H1 (cell line): ENCODE measurements around the gene NELFB. TPM values are rescaled to one million over a fixed set of nuclear protein-coding genes. Genes with fewer than 3 reads are reported as not detected.

Experiments
- CTCF ChIA-PET: fragments of 300-600 bp; sonication (Branson Sonifier 250); formaldehyde crosslinking; loops from one replicate; lab custom pipeline; 2021; ENCODE audit not compliant: partially characterized antibody; lab: Charles Lee
- POLR2A ChIA-PET: fragments of 300-600 bp; sonication (Branson Sonifier 250); formaldehyde crosslinking; loops from one replicate; lab custom pipeline; 2021; ENCODE audit warnings: inconsistent platforms; ENCODE audit not compliant: partially characterized antibody; lab: Charles Lee
- DNase-seq, 2 experiments: peaks; one replicate each; pipeline versions ENCODE4 v3.0.0 to v3.0.0-alpha.2; 2010 to 2022; ENCODE audit warnings: low spot score in 2 of 2, low read depth in 1 of 2, mixed read lengths in 1 of 2
- FAIRE-seq: peaks from 2 replicates; lab custom pipeline; 2011; peaks lifted over from hg19 to GRCh38; lab: Jason Lieb, UNC
- H2AFZ ChIP-seq: 2 replicates; pipeline ENCODE4 v1.8.1; 2012; ENCODE audit warnings: low read length, inconsistent platforms
- H2AK5ac ChIP-seq: 2 replicates; pipeline ENCODE4 v1.6.1; 2013; ENCODE audit warnings: low read depth, low read length
- H2BK120ac ChIP-seq: replicated peaks from 2 replicates; pipeline ENCODE3; 2013; ENCODE audit warnings: low read depth, low read length, inconsistent platforms
- H2BK12ac ChIP-seq: 2 replicates; pipeline ENCODE4 v1.6.1; 2013; ENCODE audit warnings: low read depth, low read length
- H2BK15ac ChIP-seq: 2 replicates; pipeline ENCODE4 v1.6.1; 2013; ENCODE audit warnings: low read length
- H2BK20ac ChIP-seq: 2 replicates; pipeline ENCODE4 v1.6.1; 2013; ENCODE audit warnings: low read length
- H2BK5ac ChIP-seq: 2 replicates; pipeline ENCODE4 v1.6.1; 2013; ENCODE audit warnings: low read depth, low read length
- H3K14ac ChIP-seq: 2 replicates; pipeline ENCODE4 v1.6.1; 2013; ENCODE audit warnings: inconsistent platforms; ENCODE audit not compliant: insufficient read length
- H3K18ac ChIP-seq: 2 replicates; pipeline ENCODE4 v1.6.1; 2013; ENCODE audit warnings: low read length; ENCODE audit errors: extremely low read depth
- H3K23ac ChIP-seq: 2 replicates; pipeline ENCODE4 v1.6.1; 2013; ENCODE audit warnings: inconsistent platforms; ENCODE audit not compliant: insufficient read length
- H3K23me2 ChIP-seq: 2 replicates; pipeline ENCODE4 v1.6.1; 2013; ENCODE audit warnings: low read depth, low read length
- H3K27ac ChIP-seq: 2 replicates; pipeline ENCODE4 v1.6.1; 2011; ENCODE audit warnings: low read depth, low read length, inconsistent platforms
- H3K27me3 ChIP-seq, 4 experiments: replicated peaks in 1 of 4; 1 replicate in 1 of 4; 2 replicates in 3 of 4; pipeline versions ENCODE4 v1.6.1 to v1.8.1; 2011 to 2013; ENCODE audit warnings: low read length in 3 of 4, mild to moderate bottlenecking in 3 of 4, inconsistent platforms in 2 of 4, mixed read lengths in 2 of 4, moderate library complexity in 1 of 4; ENCODE audit not compliant: control insufficient read depth in 3 of 4, insufficient read depth in 3 of 4; ENCODE audit errors: extremely low read depth in 1 of 4
- H3K36me3 ChIP-seq, 4 experiments: 2 replicates each; pipeline versions ENCODE4 v1.6.1 to v1.8.1; 2011 to 2013; ENCODE audit warnings: mild to moderate bottlenecking in 4 of 4, low read length in 3 of 4, moderate library complexity in 2 of 4, control low read depth in 1 of 4, inconsistent platforms in 1 of 4; ENCODE audit not compliant: insufficient read depth in 4 of 4, control insufficient read depth in 2 of 4
- H3K4ac ChIP-seq: replicated peaks from 2 replicates; pipeline ENCODE3; 2013; ENCODE audit warnings: low read length, low read depth, mixed read lengths, inconsistent platforms; ENCODE audit not compliant: insufficient read length
- H3K4me1 ChIP-seq, 4 experiments: replicated peaks in 1 of 4; 1 replicate in 1 of 4; 2 replicates in 3 of 4; pipeline versions ENCODE4 v1.6.1 to v1.8.1; 2011 to 2013; ENCODE audit warnings: low read length in 3 of 4, inconsistent platforms in 2 of 4, mixed read lengths in 1 of 4; ENCODE audit not compliant: insufficient read depth in 4 of 4, control insufficient read depth in 3 of 4
- H3K4me2 ChIP-seq, 2 experiments: 2 replicates each; pipeline versions ENCODE4 v1.6.1 to v1.8.1; 2011 to 2013; ENCODE audit warnings: low read depth in 2 of 2, low read length in 2 of 2, control low read depth in 1 of 2, inconsistent platforms in 1 of 2, mild to moderate bottlenecking in 1 of 2; ENCODE audit not compliant: insufficient read depth in 1 of 2
- H3K4me3 ChIP-seq, 4 experiments: fragments of 200-600, 300-600 bp in 1 of 4; sonication (generic), shearing (Covaris generic), sonication (Bioruptor Twin) in 1 of 4; 2 replicates each; pipeline versions ENCODE4 v1.5.1 to v1.8.1; 2011 to 2016; ENCODE audit warnings: low read length in 4 of 4, low read depth in 3 of 4, control low read depth in 2 of 4, inconsistent platforms in 2 of 4, mild to moderate bottlenecking in 2 of 4, mixed read lengths in 1 of 4, moderate library complexity in 1 of 4; ENCODE audit not compliant: insufficient read depth in 2 of 4; ENCODE audit errors: extremely low read depth in 1 of 4
- H3K56ac ChIP-seq: replicated peaks from 2 replicates; pipeline ENCODE3; 2013; ENCODE audit warnings: low read depth, mild to moderate bottlenecking, mixed read lengths, low read length, inconsistent platforms; ENCODE audit not compliant: insufficient read length
- H3K79me1 ChIP-seq: 2 replicates; pipeline ENCODE4 v1.6.1; 2013; ENCODE audit warnings: low read depth, low read length, control low read depth
- H3K79me2 ChIP-seq, 2 experiments: 2 replicates each; pipeline versions ENCODE4 v1.6.1 to v1.8.1; 2012 to 2013; ENCODE audit warnings: low read length in 2 of 2, mild to moderate bottlenecking in 2 of 2, inconsistent platforms in 1 of 2; ENCODE audit not compliant: insufficient read depth in 2 of 2, control insufficient read depth in 1 of 2
- H3K9ac ChIP-seq, 4 experiments: replicated peaks in 1 of 4; 1 replicate in 1 of 4; 2 replicates in 3 of 4; pipeline versions ENCODE4 v1.6.1 to v1.8.1; 2011 to 2013; ENCODE audit warnings: low read depth in 3 of 4, low read length in 3 of 4, control low read depth in 2 of 4, mild to moderate bottlenecking in 2 of 4, moderate library complexity in 2 of 4, inconsistent platforms in 1 of 4; ENCODE audit errors: extremely low read depth in 1 of 4
- H3K9me3 ChIP-seq, 2 experiments: 2 replicates each; pipeline versions ENCODE4 v1.6.1 to v1.8.1; 2012 to 2013; ENCODE audit warnings: mild to moderate bottlenecking in 2 of 2, moderate library complexity in 2 of 2, control low read depth in 1 of 2, inconsistent platforms in 1 of 2, low read depth in 1 of 2, low read length in 1 of 2, mixed read lengths in 1 of 2; ENCODE audit not compliant: insufficient read depth in 2 of 2
- H4K20me1 ChIP-seq, 2 experiments: replicated peaks in 1 of 2; 2 replicates each; pipeline versions ENCODE3 to v1.8.1; 2011 to 2013; ENCODE audit warnings: inconsistent platforms in 2 of 2, low read length in 2 of 2, mild to moderate bottlenecking in 1 of 2; ENCODE audit not compliant: insufficient read depth in 2 of 2, control insufficient read depth in 1 of 2
- H4K5ac ChIP-seq: 2 replicates; pipeline ENCODE4 v1.6.1; 2013; ENCODE audit warnings: low read length, low read depth, mixed read lengths, inconsistent platforms; ENCODE audit not compliant: insufficient read length
- H4K8ac ChIP-seq: 2 replicates; pipeline ENCODE4 v1.8.0; 2013; ENCODE audit warnings: mild to moderate bottlenecking, moderate library complexity, low read length, inconsistent platforms; ENCODE audit not compliant: insufficient read depth; ENCODE audit errors: extremely low read depth
- H4K91ac ChIP-seq: replicated peaks from 2 replicates; pipeline ENCODE3; 2013; ENCODE audit warnings: low read length, mixed read lengths, inconsistent platforms; ENCODE audit not compliant: insufficient read length
- KDM1A ChIP-seq: fragments of 200-600, 300-600 bp; sonication (generic); IDR thresholded peaks from 2 replicates; pipeline ENCODE4 v1.7.1; 2016; ENCODE audit warnings: mild to moderate bottlenecking, low read length, borderline replicate concordance
- POLR2AphosphoS5 ChIP-seq: IDR thresholded peaks from 2 replicates; pipeline ENCODE4 v1.6.1; 2011; ENCODE audit warnings: low read depth, low read length
- WGBS, 2 experiments: shearing (Covaris generic) in 1 of 2; methylation state at CpG; one replicate each; pipeline versions ENCODE4 v1.1.6 to v1.1.7; 2013 to 2015; ENCODE audit warnings: low lambda C conversion rate in 2 of 2, mixed read lengths in 2 of 2, inconsistent platforms in 1 of 2, low coverage in 1 of 2, missing lambda C conversion rate in 1 of 2; ENCODE audit not compliant: insufficient replicate concordance in 2 of 2, insufficient coverage in 1 of 2, insufficient read length in 1 of 2; ENCODE audit errors: extremely low coverage in 1 of 2, missing lambda C conversion rate in 1 of 2; 5-methylcytosine and 5-hydroxymethylcytosine counted together
- polyA plus RNA-seq, 7 experiments: library from polyadenylated mRNA; depleted of rRNA in 3 of 7; stranded (reverse) in 5 of 7; unstranded in 2 of 7; fragments of >200 nt in 5 of 7; fragments of 200-250 nt in 2 of 7; gene quantifications; 1 replicate in 5 of 7; 2 replicates in 1 of 7; 4 replicates in 1 of 7; pipeline versions ENCODE4 v1.2.1 to v1.2.3, GENCODE V29; 2011 to 2013; ENCODE audit warnings: missing spikeins in 2 of 7, mixed read lengths in 2 of 7
- total RNA-seq: library from RNA; stranded (reverse); fragmentation: NEBNext Ultra II Directional; extraction: Animal tissue kit (Norgen Biotek cat#: 25700); gene quantifications from 2 replicates; pipeline ENCODE4 v1.2.1, GENCODE V29; 2021

NELFB gene
- total and polyA plus RNA-seq, 2 of the 8 experiments (the other 6 are each of a cell fraction or from before 2014, with no cell fraction given) = 57.6 to 78.0 TPM

GRCh38 chr9:137273095-137273490 lies 18.0 kb downstream of the NELFB start:
- FAIRE-seq = no peak
- Histone ChIP-seq H3K14ac (no peak overlapping the region), H4K91ac (no peak overlapping the region), H3K56ac (no peak overlapping the region), H2BK12ac (no peak overlapping the region), H3K27ac (no peak overlapping the region), H3K36me3 (peaks cover 0 to 15% (median 10%) of the 10 kb centered on the region in 4 experiments; a peak in 6 of 8 replicates), H3K18ac (no peak overlapping the region), H4K5ac (no peak overlapping the region), H3K27me3 (peaks cover 0 to 2% (median 0%) of the 10 kb centered on the region in 4 experiments; a peak in 1 of 7 replicates), H3K4me3 (no peak overlapping the region), H3K79me2 (no peaks in the 10 kb centered on the region), H3K4me2 (no peak overlapping the region), H2BK15ac (no peak overlapping the region), H3K23ac (no peak overlapping the region), H3K23me2 (peaks cover 2% of the 10 kb centered on the region; the same call in 1 of the 2 replicates), H2BK20ac (no peak overlapping the region), H3K9me3 (no peaks in the 10 kb centered on the region)
- POLR2A ChIA-PET = interaction anchor here (1.0 to 47.8 kb wide), 4 partner anchors 8 to 38 kb away, joined by 3 to 1462 read pairs (median 4); partner anchors contain the start of genes CYSRT1, NDOR1, NELFB and NRARP
- no peak for DNase-seq
- TF ChIP-seq POLR2AphosphoS5 (peak; percentile 25; the same call in 1 of the 2 replicates), KDM1A (no peak)
- TF ChIP-seq, all 59 proteins: peak for 1
- 0 out of 2 replicates have a peak overlapping the region, but pooled peaks have one; percentile 53 for H2AK5ac ChIP-seq
- no peak overlapping the region for H2BK120ac ChIP-seq
- WGBS, 2 experiments = 88% methylated on average over 13 of the region's 13 CpGs; no CpG with 5 or more reads in 1 of the 2 experiments
- H3K9ac ChIP-seq = no peak overlapping the region
- no peak overlapping the region for H2AFZ ChIP-seq
- CTCF ChIA-PET = interaction anchor here (0.6 to 2.2 kb wide), 7 partner anchors 8 to 75 kb away, joined by 3 to 8 read pairs (median 3); no protein-coding TSS in a partner anchor
- H3K4me1 ChIP-seq = peaks cover 0 to 20% (median 12%) of the 10 kb centered on the region in 4 experiments; a peak in 6 of 7 replicates
- peaks cover 4 to 7% of the 10 kb centered on the region in 2 experiments for H4K20me1 ChIP-seq
- H2BK5ac ChIP-seq = peak overlapping the region; percentile 52
- no peaks in the 10 kb centered on the region for H3K79me1 ChIP-seq
- no peak overlapping the region for H3K4ac ChIP-seq
- H4K8ac ChIP-seq = no peak overlapping the region; the same call in 1 of the 2 replicates
